Measurements from ENCODE around the gene ABRACL. TPM values are rescaled to one million over a fixed set of nuclear protein-coding genes. Genes with fewer than 3 reads are reported as not detected.

ABRACL gene
- total and polyA plus RNA-seq, 2 of the 8 experiments (the other 6 are each of a cell fraction or from before 2014, with no cell fraction given) = 103 to 167 TPM

GRCh38 chr6:139079018-139079417 is 50.5 kb downstream of the ABRACL start (continued):
- TF ChIP-seq RFX5 (IDR thresholded peaks at IDR 0.05; ENCODE audit: borderline replicate concordance, low read depth, low read length) = no peak
- TF ChIP-seq ATF3 (IDR thresholded peaks at IDR 0.05; ENCODE audit: insufficient read depth, low read depth, low read length) = no peak
- TF ChIP-seq KDM1A (IDR thresholded peaks at IDR 0.05; ENCODE audit: borderline replicate concordance, low read length) = no peak
